Type B pancreatic cell (in vitro differentiated cells): ENCODE measurements around the gene GCFC2. TPM values are rescaled to one million over a fixed set of nuclear protein-coding genes. Genes with fewer than 3 reads are reported as not detected.

Experiments used
- DNase-seq: peaks from one replicate; pipeline ENCODE4 v3.0.0; 2021; ENCODE audit warnings: mixed read lengths; ENCODE audit not compliant: unreplicated experiment; ENCODE audit errors: extremely low spot score
- H3K27ac Mint-ChIP-seq: 2 replicates; pipeline ENCODE4 v1.8.0; 2021; ENCODE audit warnings: mild to moderate bottlenecking, mixed read lengths
- H3K27me3 Mint-ChIP-seq: 2 replicates; pipeline ENCODE4 v1.8.0; 2021; ENCODE audit warnings: mixed read lengths
- H3K36me3 Mint-ChIP-seq: 2 replicates; pipeline ENCODE4 v1.8.0; 2021; ENCODE audit warnings: mixed read lengths
- H3K4me1 Mint-ChIP-seq: one replicate; pipeline ENCODE4 v1.8.0; 2021; ENCODE audit warnings: mixed read lengths; ENCODE audit not compliant: unreplicated experiment
- H3K4me3 Mint-ChIP-seq: 2 replicates; pipeline ENCODE4 v1.8.0; 2021; ENCODE audit warnings: mild to moderate bottlenecking, mixed read lengths
- H3K9me3 Mint-ChIP-seq: 2 replicates; pipeline ENCODE4 v1.8.0; 2021; ENCODE audit warnings: mixed read lengths
- CTCF ChIP-seq: fragments of 200-600 bp; sonication (generic); conservative IDR thresholded peaks from 2 replicates; pipeline ENCODE4 v1.5.0; 2021; ENCODE audit warnings: antibody characterized with exemption, mild to moderate bottlenecking
- total RNA-seq: library from RNA; stranded (reverse); gene quantifications from 2 replicates; pipeline ENCODE4 v1.2.1, GENCODE V29; 2021; ENCODE audit warnings: low replicate concordance

Gene GCFC2
- total RNA-seq, 1 donor from 2014 or later, result 19.8 TPM

DNA sequence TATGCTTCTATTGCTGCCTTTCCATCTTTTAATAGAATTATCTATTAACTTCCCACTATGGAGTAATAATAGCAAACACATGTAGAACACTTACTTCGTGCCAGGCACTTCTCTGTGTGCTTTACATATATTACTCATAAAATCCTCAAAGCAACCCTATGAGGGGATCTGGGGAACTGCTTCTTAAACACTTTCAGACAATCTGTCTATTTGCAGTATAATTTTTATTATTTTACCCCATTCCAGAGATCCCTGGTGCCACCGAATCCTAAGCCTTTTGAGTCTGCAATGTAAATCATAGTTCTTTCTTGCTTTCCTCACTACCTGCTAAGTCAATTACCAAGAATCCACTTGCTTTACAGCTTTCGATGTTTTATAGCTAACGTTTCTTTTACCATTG lies 25.6 kb upstream of the GCFC2 start:
- H3K9me3 Mint-ChIP-seq, result peaks cover 6% of the 10 kb centered on the region
- DNase-seq, result no peak
- no peak overlapping the region for H3K27ac Mint-ChIP-seq
- peaks cover 4% of the 10 kb centered on the region for H3K27me3 Mint-ChIP-seq
- no peaks in the 10 kb centered on the region for H3K36me3 Mint-ChIP-seq
- TF ChIP-seq CTCF, result no peak
- no peak overlapping the region for H3K4me3 Mint-ChIP-seq
- H3K4me1 Mint-ChIP-seq, result no peaks in the 10 kb centered on the region

- Mint-ChIP-seq H3K27ac (no peak overlapping the region), H3K27me3 (peaks cover 7% of the 10 kb centered on the region), H3K4me3 (no peak overlapping the region), H3K9me3 (no peaks in the 10 kb centered on the region), H3K4me1 (no peaks in the 10 kb centered on the region), H3K36me3 (no peaks in the 10 kb centered on the region)
- no peak for DNase-seq
- peak; percentile 66 for TF ChIP-seq CTCF
These were observed 19.1 kb upstream of the GCFC2 start for GRCh38 chr2:75729861-75730260.

- TF ChIP-seq CTCF, result no peak
- H3K4me3 Mint-ChIP-seq, result no peak overlapping the region
- no peak overlapping the region for H3K27ac Mint-ChIP-seq
- no peaks in the 10 kb centered on the region for H3K4me1 Mint-ChIP-seq
- DNase-seq, result no peak
- H3K27me3 Mint-ChIP-seq, result peaks cover 7% of the 10 kb centered on the region
- no peaks in the 10 kb centered on the region for H3K9me3 Mint-ChIP-seq
- H3K36me3 Mint-ChIP-seq, result no peaks in the 10 kb centered on the region
These were observed 18.1 kb upstream of the GCFC2 start for GRCh38 chr2:75728614-75729419.

DNA sequence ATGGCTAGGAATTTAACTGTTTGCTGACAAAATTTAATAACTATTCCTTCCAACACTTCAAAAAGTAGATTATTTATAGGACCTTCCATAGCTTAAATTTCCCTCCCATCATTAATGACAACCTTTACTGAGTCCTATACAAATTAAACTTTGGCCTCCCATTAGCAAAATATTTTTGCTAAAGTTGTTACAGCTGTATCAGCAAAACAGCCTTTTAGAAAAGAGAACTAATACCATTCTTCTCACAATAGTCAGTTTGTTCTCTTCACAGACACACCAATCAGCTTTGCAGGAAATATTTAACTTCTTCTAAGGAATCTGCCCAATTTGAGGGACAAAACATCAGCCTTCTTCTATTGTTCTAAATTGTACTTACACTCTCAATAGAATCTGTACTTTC lies 12.0 kb upstream of the GCFC2 start:
- Mint-ChIP-seq H3K4me3 (no peak overlapping the region), H3K27me3 (no peaks in the 10 kb centered on the region), H3K4me1 (no peaks in the 10 kb centered on the region), H3K9me3 (peaks cover 5% of the 10 kb centered on the region), H3K36me3 (peaks cover 4% of the 10 kb centered on the region), H3K27ac (no peak overlapping the region)
- no peak for DNase-seq
- no peak for TF ChIP-seq CTCF

- no peak for TF ChIP-seq CTCF
- Mint-ChIP-seq H3K27ac (no peak overlapping the region), H3K9me3 (peaks cover 5% of the 10 kb centered on the region), H3K27me3 (no peaks in the 10 kb centered on the region), H3K36me3 (peaks cover 4% of the 10 kb centered on the region), H3K4me3 (no peak overlapping the region), H3K4me1 (no peaks in the 10 kb centered on the region)
- DNase-seq, result no peak
These were observed 9.8 kb upstream of the GCFC2 start for GRCh38 chr2:75720525-75720924.
